Mesodermal cell (in vitro differentiated cells): ENCODE results near the gene SPOCK2.

Experiments used
- H3K27ac ChIP-seq: 2 replicates; pipeline ENCODE4 v1.7.0; 2013; ENCODE audit warnings: mild to moderate bottlenecking, low read depth, low read length, moderate library complexity; ENCODE audit not compliant: severe bottlenecking
- H3K36me3 ChIP-seq: 2 replicates; pipeline ENCODE4 v1.7.1; 2013; ENCODE audit warnings: mild to moderate bottlenecking, low read length, moderate library complexity; ENCODE audit not compliant: control insufficient read depth, insufficient read depth
- H3K4me1 ChIP-seq: one replicate; pipeline ENCODE4 v1.7.1; 2013; ENCODE audit warnings: mild to moderate bottlenecking, low read length; ENCODE audit not compliant: insufficient read depth, control insufficient read depth, poor library complexity, severe bottlenecking
- H3K4me3 ChIP-seq: 2 replicates; pipeline ENCODE4 v1.7.0; 2013; ENCODE audit warnings: low read length, control low read depth, mild to moderate bottlenecking; ENCODE audit not compliant: insufficient read depth, poor library complexity, severe bottlenecking; ENCODE audit errors: extremely low read depth
- H3K9me3 ChIP-seq: 2 replicates; pipeline ENCODE4 v1.7.1; 2013; ENCODE audit warnings: mild to moderate bottlenecking, low read length, moderate library complexity; ENCODE audit not compliant: control insufficient read depth
- WGBS, 2 experiments: methylation state at CpG; one replicate each; pipeline ENCODE4 v1.1.5; 2013; ENCODE audit warnings: missing lambda C conversion rate in 2 of 2; ENCODE audit not compliant: insufficient coverage in 2 of 2; 5-methylcytosine and 5-hydroxymethylcytosine counted together

The SPOCK2 gene

GRCh38 chr10:72061930-72062329 is 26.4 kb downstream of the SPOCK2 start:
- H3K27ac ChIP-seq, result no peak overlapping the region
- H3K9me3 ChIP-seq, result no peaks in the 10 kb centered on the region
- no peaks in the 10 kb centered on the region for H3K36me3 ChIP-seq
- H3K4me1 ChIP-seq, result peaks cover 12% of the 10 kb centered on the region
- WGBS, 2 experiments, result 93 to 100% methylated on average over 1 to 5 of the region's 9 CpGs
- H3K4me3 ChIP-seq, result no peak overlapping the region

GRCh38 chr10:72061491-72061890 is 26.9 kb downstream of the SPOCK2 start:
- H3K4me1 ChIP-seq, result peaks cover 12% of the 10 kb centered on the region
- no peak overlapping the region for H3K4me3 ChIP-seq
- H3K9me3 ChIP-seq, result no peaks in the 10 kb centered on the region
- no peak overlapping the region for H3K27ac ChIP-seq
- H3K36me3 ChIP-seq, result no peaks in the 10 kb centered on the region
- WGBS, 2 experiments, result 59 to 82% methylated on average over 4 of the region's 5 CpGs

DNA sequence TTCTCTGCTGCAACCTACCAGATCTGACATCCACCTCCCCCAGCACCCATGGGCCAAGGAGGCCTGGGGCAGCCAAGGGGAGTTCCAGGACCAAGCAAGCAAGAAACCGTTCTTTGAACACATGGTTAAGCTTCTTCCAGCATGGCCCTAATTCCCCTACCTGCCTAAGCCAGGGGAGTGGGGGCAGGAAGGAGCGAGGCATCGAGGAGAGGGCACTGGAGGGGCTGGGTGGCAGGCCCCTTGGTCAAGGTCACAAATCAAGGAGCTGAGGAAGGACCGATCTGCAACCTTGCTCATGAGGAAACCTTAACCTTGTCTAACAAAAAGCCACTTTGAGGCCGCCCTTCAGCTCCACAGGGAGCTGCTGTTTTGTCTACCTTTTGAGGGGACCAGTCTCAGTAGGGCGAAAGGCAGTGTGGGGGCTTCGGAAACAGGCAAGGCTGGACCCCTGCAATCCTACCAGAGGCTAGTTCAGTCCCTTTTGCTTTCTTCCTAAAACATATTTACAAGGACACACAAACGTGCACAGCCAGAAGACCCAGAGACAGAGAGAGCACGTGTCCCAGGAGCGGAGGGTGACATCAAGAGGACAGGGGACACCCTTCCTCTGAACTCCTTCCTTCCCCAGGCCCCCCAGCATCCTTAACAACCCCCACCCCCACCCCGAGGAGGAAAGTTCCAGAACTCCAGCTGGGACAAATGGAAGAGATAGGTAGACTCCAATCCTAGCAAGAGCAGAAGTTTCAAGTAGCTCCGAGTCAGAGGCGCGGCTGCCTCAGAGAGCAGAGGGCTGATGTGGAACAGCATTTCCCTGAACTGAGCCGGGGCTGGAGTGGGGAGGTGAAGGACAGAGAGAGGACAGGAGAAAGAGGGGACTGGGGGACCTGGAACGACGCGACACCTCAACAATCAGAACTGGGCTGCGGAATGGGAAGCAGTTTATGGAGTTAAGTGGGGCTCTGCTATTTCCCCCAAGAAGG is 28.2 kb downstream of the SPOCK2 start:
- Histone ChIP-seq H3K36me3 (no peaks in the 10 kb centered on the region), H3K9me3 (no peaks in the 10 kb centered on the region), H3K4me3 (no peak overlapping the region), H3K27ac (no peak overlapping the region), H3K4me1 (peaks cover 12% of the 10 kb centered on the region)
- WGBS, 2 experiments, result 86 to 91% methylated on average over 12 to 15 of the region's 19 CpGs

- Histone ChIP-seq H3K9me3 (no peaks in the 10 kb centered on the region), H3K36me3 (no peaks in the 10 kb centered on the region), H3K4me3 (no peak overlapping the region), H3K27ac (no peak overlapping the region), H3K4me1 (peaks cover 12% of the 10 kb centered on the region)
- WGBS, 2 experiments, result 83% methylated on average over 12 to 13 of the region's 21 CpGs
Observed at GRCh38 chr10:72058989-72059842, 29.1 kb downstream of the SPOCK2 start.

GRCh38 chr10:72058347-72058898 is 29.9 kb downstream of the SPOCK2 start:
- peaks cover 12% of the 10 kb centered on the region for H3K4me1 ChIP-seq
- no peak overlapping the region for H3K27ac ChIP-seq
- WGBS, 2 experiments, result 92 to 100% methylated on average over 3 to 8 of the region's 12 CpGs
- H3K4me3 ChIP-seq, result no peak overlapping the region
- H3K9me3 ChIP-seq, result no peaks in the 10 kb centered on the region
- H3K36me3 ChIP-seq, result no peaks in the 10 kb centered on the region

DNA sequence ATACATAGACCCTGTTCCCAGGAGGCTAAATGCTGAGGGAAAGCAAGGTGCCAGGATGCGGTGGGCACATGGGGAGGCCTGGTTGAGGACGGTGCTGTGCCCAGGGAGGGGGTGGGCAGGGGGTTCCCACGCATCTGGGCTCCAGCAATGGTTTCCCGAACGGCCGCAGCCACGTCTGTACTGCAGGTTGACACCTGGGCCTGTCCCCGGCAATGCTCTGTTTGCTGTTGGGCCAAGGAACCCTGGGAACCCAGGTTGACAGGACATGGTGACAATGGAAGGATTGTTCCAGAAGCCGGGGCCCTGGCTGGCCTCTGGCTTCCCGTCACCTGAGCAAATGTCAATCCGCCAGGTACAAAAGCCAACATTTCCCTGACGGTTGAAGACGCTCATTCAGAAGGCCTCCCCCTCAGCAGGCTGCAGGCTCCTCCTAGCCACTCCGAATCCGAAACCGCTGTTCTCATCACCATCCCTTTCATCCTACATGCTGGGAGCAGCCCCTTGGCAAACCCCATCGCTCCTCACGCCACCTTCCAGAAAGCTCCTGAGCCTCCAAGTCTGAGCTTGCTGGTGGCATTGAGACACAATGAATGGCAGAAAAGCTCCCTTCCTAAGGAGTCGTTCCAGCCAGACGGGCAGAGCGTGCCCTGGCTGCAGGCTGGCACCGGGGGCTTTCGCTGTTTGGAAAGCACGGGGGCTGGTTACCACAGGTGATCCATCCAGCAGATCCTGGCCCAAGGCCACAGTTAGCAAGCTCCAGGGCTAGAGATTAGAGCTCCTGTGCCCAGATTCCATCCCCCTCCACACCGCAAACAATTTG is 31.2 kb downstream of the SPOCK2 start:
- Histone ChIP-seq H3K9me3 (no peaks in the 10 kb centered on the region), H3K36me3 (no peaks in the 10 kb centered on the region), H3K27ac (no peak overlapping the region), H3K4me3 (no peak overlapping the region), H3K4me1 (peaks cover 12% of the 10 kb centered on the region)
- 90 to 93% methylated on average over 24 of the region's 25 CpGs for WGBS, 2 experiments

DNA sequence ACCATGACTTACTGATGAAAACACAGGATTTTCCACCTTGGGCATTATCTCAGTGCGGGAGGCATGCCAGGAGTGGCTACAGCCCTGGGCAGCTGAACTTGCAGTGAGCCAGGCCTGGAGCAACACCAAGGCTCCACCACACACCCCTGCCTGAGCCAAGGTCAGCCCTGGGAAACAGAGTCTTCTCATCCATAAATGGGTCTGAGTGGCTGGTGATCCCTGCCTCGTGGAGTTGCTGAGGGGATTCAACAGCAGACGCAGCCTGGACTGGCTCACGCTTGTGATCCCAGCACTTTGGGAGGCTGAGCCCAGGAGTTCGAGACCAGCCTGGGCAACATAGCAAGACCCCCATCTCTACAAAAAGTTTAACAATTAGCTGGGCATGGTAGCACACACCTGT is 32.2 kb downstream of the SPOCK2 start:
- H3K36me3 ChIP-seq, result no peaks in the 10 kb centered on the region
- no peak overlapping the region for H3K27ac ChIP-seq
- 88 to 90% methylated on average over 4 to 5 of the region's 5 CpGs for WGBS, 2 experiments
- H3K4me3 ChIP-seq, result no peak overlapping the region
- H3K9me3 ChIP-seq, result no peaks in the 10 kb centered on the region
- peaks cover 12% of the 10 kb centered on the region for H3K4me1 ChIP-seq

DNA sequence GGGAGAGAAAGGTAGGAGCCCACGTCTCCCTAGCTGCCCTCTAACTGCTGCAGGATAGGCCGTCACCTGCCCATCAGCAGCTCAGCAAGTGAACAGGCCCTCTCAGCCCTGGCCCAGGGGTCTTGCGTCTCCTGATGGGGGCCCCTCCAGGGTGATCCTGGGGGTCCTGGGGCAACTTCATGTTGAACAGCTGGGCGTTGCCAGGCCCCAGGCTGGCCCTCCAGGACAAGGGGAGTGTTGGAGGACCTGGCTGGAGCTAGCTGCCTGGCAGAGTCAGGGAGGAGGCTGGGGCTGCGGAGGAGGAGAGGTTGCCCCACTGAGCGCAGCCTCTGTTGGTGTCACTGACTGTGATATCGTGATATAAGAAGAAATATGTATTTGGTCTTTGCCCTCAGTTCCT is 34.7 kb downstream of the SPOCK2 start:
- Histone ChIP-seq H3K4me1 (no peaks in the 10 kb centered on the region), H3K9me3 (peaks cover 10% of the 10 kb centered on the region), H3K4me3 (no peak overlapping the region), H3K27ac (no peak overlapping the region), H3K36me3 (no peaks in the 10 kb centered on the region)
- 90 to 95% methylated on average over 7 of the region's 7 CpGs for WGBS, 2 experiments

DNA sequence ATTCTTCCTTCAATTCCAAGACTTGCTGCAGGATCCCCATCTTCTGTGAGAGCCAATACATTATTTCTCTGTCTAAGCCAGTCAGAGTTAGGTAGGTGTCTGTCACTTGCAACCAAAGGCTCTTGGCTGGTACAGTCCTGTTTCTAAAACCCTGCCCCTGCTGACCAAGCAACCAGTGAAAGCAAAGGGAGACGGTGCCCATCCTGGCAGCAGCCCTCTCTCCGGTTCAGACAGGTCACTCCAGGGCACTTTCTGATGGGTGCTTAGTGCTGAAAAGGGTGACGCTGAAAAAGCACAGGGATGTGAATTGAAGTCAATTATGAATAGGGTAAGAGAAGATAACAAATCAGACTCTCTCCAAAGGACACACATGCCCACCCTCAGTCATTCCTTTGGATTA is 37.5 kb downstream of the SPOCK2 start:
- Histone ChIP-seq H3K4me3 (no peak overlapping the region), H3K27ac (no peak overlapping the region)
- 100% methylated on average over 1 to 2 of the region's 3 CpGs for WGBS, 2 experiments

More for the DNA sequence above, 37.5 kb downstream of the SPOCK2 start:
- H3K4me1 ChIP-seq, result no peaks in the 10 kb centered on the region
- peaks cover 10% of the 10 kb centered on the region for H3K9me3 ChIP-seq
- no peaks in the 10 kb centered on the region for H3K36me3 ChIP-seq
